Neural crest cell (in vitro differentiated cells): Measurements from ENCODE around the gene TMEM233. TPM values are rescaled to one million over a fixed set of nuclear protein-coding genes. Genes with fewer than 3 reads are reported as not detected.

ENCODE experiments used
- DNase-seq: peaks from one replicate; pipeline ENCODE4 v3.0.0; 2021; ENCODE audit warnings: low read depth, mixed read lengths, low spot score
- H3K27ac Mint-ChIP-seq: one replicate; pipeline ENCODE4 v1.8.0; 2021; ENCODE audit warnings: mild to moderate bottlenecking, mixed read lengths; ENCODE audit not compliant: unreplicated experiment
- H3K27me3 Mint-ChIP-seq: 2 replicates; pipeline ENCODE4 v1.8.0; 2021; ENCODE audit warnings: low read depth, mild to moderate bottlenecking, mixed read lengths
- H3K36me3 Mint-ChIP-seq: 2 replicates; pipeline ENCODE4 v1.8.0; 2021; ENCODE audit warnings: low read depth, mild to moderate bottlenecking, mixed read lengths
- H3K4me1 Mint-ChIP-seq: 2 replicates; pipeline ENCODE4 v1.8.0; 2021; ENCODE audit warnings: mixed read lengths
- H3K4me3 Mint-ChIP-seq: one replicate; pipeline ENCODE4 v1.8.0; 2021; ENCODE audit warnings: mild to moderate bottlenecking, mixed read lengths
- H3K9me3 Mint-ChIP-seq: 2 replicates; pipeline ENCODE4 v1.8.0; 2021; ENCODE audit warnings: mixed read lengths
- CTCF ChIP-seq: fragments of 200-600 bp; sonication (generic); conservative IDR thresholded peaks from 2 replicates; pipeline ENCODE4 v1.5.0; 2021; ENCODE audit warnings: antibody characterized with exemption, mild to moderate bottlenecking
- total RNA-seq: library from RNA; stranded (reverse); gene quantifications from 2 replicates; pipeline ENCODE4 v1.2.1, GENCODE V29; 2021

TMEM233 gene
- total RNA-seq, 1 donor from 2014 or later, result not detected

GRCh38 chr12:119620490-119620889 lies 26.9 kb downstream of the TMEM233 start:
- TF ChIP-seq CTCF, result no peak
- H3K27me3 Mint-ChIP-seq, result peaks cover 79% of the 10 kb centered on the region
- peaks cover 13% of the 10 kb centered on the region for H3K9me3 Mint-ChIP-seq
- no peak for DNase-seq
- H3K4me1 Mint-ChIP-seq, result no peaks in the 10 kb centered on the region
- H3K4me3 Mint-ChIP-seq, result no peak overlapping the region
- H3K27ac Mint-ChIP-seq, result no peak overlapping the region
- H3K36me3 Mint-ChIP-seq, result no peaks in the 10 kb centered on the region

GRCh38 chr12:119621878-119622277 lies 28.3 kb downstream of the TMEM233 start:
- Mint-ChIP-seq H3K27ac (no peak overlapping the region), H3K36me3 (no peaks in the 10 kb centered on the region), H3K27me3 (peaks cover 69% of the 10 kb centered on the region), H3K9me3 (peaks cover 9% of the 10 kb centered on the region), H3K4me1 (no peaks in the 10 kb centered on the region), H3K4me3 (no peak overlapping the region)
- no peak for TF ChIP-seq CTCF
- DNase-seq, result no peak

- TF ChIP-seq CTCF, result no peak
- H3K9me3 Mint-ChIP-seq, result no peaks in the 10 kb centered on the region
- H3K27me3 Mint-ChIP-seq, result peaks cover 52% of the 10 kb centered on the region
- no peak overlapping the region for H3K27ac Mint-ChIP-seq
- no peaks in the 10 kb centered on the region for H3K36me3 Mint-ChIP-seq
- no peaks in the 10 kb centered on the region for H3K4me1 Mint-ChIP-seq
- no peak for DNase-seq
- H3K4me3 Mint-ChIP-seq, result no peak overlapping the region
Observed at GRCh38 chr12:119624966-119625365, 31.4 kb downstream of the TMEM233 start.

- Mint-ChIP-seq H3K27ac (no peak overlapping the region), H3K4me3 (no peak overlapping the region), H3K9me3 (no peaks in the 10 kb centered on the region), H3K4me1 (no peaks in the 10 kb centered on the region), H3K27me3 (peaks cover 39% of the 10 kb centered on the region), H3K36me3 (no peaks in the 10 kb centered on the region)
- DNase-seq, result no peak
- TF ChIP-seq CTCF, result no peak
Observed at GRCh38 chr12:119627019-119627643, 33.6 kb downstream of the TMEM233 start.

GRCh38 chr12:119627686-119628085 lies 34.1 kb downstream of the TMEM233 start:
- H3K27me3 Mint-ChIP-seq, result peaks cover 39% of the 10 kb centered on the region
- no peaks in the 10 kb centered on the region for H3K9me3 Mint-ChIP-seq
- no peak for DNase-seq
- no peak overlapping the region for H3K4me3 Mint-ChIP-seq
- H3K4me1 Mint-ChIP-seq, result no peaks in the 10 kb centered on the region
- H3K36me3 Mint-ChIP-seq, result no peaks in the 10 kb centered on the region
- no peak overlapping the region for H3K27ac Mint-ChIP-seq
- TF ChIP-seq CTCF, result no peak
